Right hindlimb (tissue), 1 donor: ENCODE data around the gene KIAA1755.

Experiments
- DNase-seq: peaks from one replicate; pipeline ENCODE4 v3.0.0-alpha.2; 2018

KIAA1755 gene

GRCh38 chr20:38200646-38201045, 59.9 kb downstream of the KIAA1755 start:
- DNase-seq = peak; percentile 16

- peak; percentile 39 for DNase-seq
These were observed 60.8 kb downstream of the KIAA1755 start for GRCh38 chr20:38199501-38200390.

- DNase-seq = peak; percentile 12
These were observed 62.2 kb downstream of the KIAA1755 start for GRCh38 chr20:38198238-38198861.

GRCh38 chr20:38197619-38198018, 62.9 kb downstream of the KIAA1755 start:
- DNase-seq = peak; percentile 4

- peak; percentile 4 for DNase-seq
These were observed 63.3 kb downstream of the KIAA1755 start for GRCh38 chr20:38197217-38197616.

- peak; percentile 31 for DNase-seq
These were observed 63.9 kb downstream of the KIAA1755 start for GRCh38 chr20:38196592-38196991.

- peak; percentile 8 for DNase-seq
These were observed 64.5 kb downstream of the KIAA1755 start for GRCh38 chr20:38196076-38196475.

GRCh38 chr20:38195521-38195920, 65.0 kb downstream of the KIAA1755 start:
- peak; percentile 7 for DNase-seq

- peak; percentile 15 for DNase-seq
These were observed 65.5 kb downstream of the KIAA1755 start for GRCh38 chr20:38194971-38195504.

- DNase-seq = peak; percentile 7
These were observed 66.9 kb downstream of the KIAA1755 start for GRCh38 chr20:38193586-38194105.

- peak; percentile 8 for DNase-seq
These were observed 68.1 kb downstream of the KIAA1755 start for GRCh38 chr20:38192323-38192885.

- DNase-seq = peak; percentile 1
These were observed 68.9 kb downstream of the KIAA1755 start for GRCh38 chr20:38191654-38192053.

GRCh38 chr20:38190936-38191371, 69.6 kb downstream of the KIAA1755 start:
- peak; percentile 19 for DNase-seq

- DNase-seq = no peak
These were observed 70.4 kb downstream of the KIAA1755 start for GRCh38 chr20:38190166-38190565.

- DNase-seq = peak; percentile 31
These were observed 73.0 kb downstream of the KIAA1755 start for GRCh38 chr20:38187517-38187916.

- peak; percentile 6 for DNase-seq
These were observed 73.7 kb downstream of the KIAA1755 start for GRCh38 chr20:38186788-38187221.

GRCh38 chr20:38184101-38184500, 76.4 kb downstream of the KIAA1755 start:
- DNase-seq = peak; percentile 12

- DNase-seq = peak; percentile 2
These were observed 78.6 kb downstream of the KIAA1755 start for GRCh38 chr20:38181971-38182370.

- no peak for DNase-seq
These were observed 79.2 kb downstream of the KIAA1755 start for GRCh38 chr20:38181207-38181801.

GRCh38 chr20:38180781-38181180, 79.8 kb downstream of the KIAA1755 start:
- DNase-seq = no peak

GRCh38 chr20:38179846-38180245, 80.7 kb downstream of the KIAA1755 start:
- DNase-seq = no peak

- no peak for DNase-seq
These were observed 82.0 kb downstream of the KIAA1755 start for GRCh38 chr20:38178581-38178980.

- no peak for DNase-seq
These were observed 82.5 kb downstream of the KIAA1755 start for GRCh38 chr20:38178065-38178491.
